GM21423 (cell line): ENCODE measurements around the gene FGD4.
"Not testable (repeated sequence)": the region's sequence is repeated elsewhere in the genome, so short reads cannot be mapped to it uniquely, and the experiment has no call there.

Experiments
- ATAC-seq: cut with Tn5 transposase; IDR thresholded peaks from one replicate; pipeline ENCODE4 v1.9.1; 2021; ENCODE audit warnings: mild to moderate bottlenecking, moderate library complexity; ENCODE audit not compliant: unreplicated experiment

Gene FGD4

DNA sequence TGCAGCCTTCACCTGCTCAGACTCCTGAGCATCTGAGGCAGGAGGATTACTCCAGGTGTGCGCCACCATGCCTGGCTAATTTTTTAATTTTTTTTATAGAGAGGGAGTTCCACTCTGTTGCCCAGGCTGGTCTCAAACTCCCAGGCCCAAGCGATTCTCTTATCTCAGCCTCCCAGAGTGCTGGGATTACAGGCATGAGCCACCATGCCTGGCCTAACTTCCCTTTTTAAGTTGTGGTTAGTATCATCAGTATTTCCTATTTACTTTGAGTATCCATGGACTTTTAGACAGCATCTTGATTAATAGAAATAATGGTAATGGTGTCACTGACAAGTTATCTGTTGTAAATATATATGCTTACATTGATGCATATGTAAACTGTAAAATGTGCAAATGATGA, 116.9 kb downstream of the FGD4 start:
- no peak for ATAC-seq

DNA sequence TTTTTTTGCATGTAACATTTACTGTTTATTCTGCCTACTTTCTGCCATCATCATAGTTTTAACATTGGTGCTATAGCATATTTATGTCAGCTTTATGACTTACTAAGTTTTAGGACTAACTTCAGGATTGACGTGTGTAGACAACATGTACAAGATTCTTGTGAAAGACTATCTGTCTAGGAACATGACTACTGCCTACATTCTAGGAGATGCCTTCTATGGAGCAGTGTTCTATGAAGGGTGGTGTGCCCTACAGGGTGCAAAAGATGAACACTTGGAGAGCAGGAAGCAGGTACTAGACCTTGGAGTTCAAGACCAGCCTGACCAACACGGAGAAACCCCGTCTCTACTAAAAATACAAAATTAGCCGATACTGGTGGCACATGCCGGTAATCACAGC, 118.6 kb downstream of the FGD4 start:
- ATAC-seq, result no peak

DNA sequence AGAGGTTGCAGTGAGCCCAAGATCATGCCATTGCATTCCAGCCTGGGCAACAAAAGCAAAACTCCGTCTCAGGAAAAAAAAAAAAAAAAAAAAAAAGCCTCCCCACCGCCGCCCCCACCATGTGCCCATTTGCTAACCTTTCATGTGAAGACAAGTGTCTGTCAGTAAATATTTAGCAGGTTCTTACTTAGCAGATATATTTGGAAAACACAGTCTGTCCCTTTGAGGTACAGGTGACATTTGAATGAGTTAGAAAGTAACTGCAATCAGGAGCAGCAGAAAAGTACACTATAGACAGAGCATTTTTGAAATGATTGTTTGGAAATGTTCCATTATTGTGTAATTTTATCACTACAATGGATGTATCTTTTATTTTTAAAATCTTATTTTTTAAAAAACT, 119.7 kb downstream of the FGD4 start:
- ATAC-seq, result no peak

DNA sequence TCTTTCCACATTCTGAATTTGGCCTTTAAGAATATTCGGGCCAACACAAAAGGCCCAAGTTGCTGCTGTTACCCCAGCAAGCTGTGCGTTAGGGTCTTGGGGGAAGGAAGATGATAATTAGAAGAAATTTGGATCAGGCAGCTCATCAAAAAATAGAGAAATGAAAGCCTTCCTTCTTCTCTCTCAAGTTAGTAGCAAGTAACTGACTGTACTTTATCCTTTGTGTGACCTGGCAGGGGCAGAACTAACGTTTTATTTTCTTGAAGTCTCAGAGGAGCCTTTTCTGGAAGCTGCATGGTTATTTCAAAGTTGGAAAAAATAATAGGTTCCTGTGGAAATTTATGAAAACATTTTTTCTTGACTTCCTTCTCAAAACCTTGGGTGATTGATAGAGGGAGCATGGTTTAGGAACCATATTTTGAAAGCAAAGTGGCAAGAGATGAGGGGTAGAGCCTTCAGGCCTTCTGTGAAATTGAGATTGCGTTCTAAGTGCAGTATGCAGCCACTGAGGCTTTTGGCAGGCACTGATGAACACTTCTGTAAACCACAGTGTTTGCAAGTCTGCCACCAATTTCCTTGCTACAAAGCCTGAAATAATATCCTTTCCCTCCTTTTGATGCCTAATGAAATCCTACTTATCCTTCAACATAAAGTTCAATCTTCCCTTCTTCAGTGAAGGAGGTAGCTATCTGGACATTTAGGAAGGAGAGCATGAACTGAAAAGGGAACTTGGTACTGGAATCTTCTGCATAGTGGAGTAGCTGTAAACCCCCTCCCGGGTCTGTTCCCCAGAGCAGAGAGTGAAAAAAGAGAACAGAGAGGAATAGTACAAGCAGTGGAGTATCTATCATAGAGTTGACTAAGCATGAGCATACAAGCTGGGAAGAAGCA, 123.2 kb downstream of the FGD4 start:
- peak; percentile 77 for ATAC-seq

DNA sequence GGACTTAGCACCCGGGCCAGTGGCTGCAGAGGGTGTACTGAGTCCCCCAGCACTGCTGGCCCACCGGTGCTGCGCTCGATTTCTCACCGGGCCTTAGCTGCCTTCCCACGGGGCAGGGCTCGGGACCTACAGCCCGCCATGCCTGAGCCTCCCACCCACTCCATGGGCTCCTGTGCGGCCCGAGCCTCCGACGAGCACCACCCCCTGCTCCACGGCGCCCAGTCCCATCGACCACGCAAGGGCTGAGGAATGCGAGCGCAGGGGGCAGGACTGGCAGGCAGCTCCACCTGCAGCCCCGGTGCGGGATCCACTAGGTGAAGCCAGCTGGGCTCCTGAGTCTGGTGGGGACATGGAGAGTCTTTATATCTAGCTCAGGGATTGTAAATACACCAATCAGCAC, 126.4 kb downstream of the FGD4 start:
- ATAC-seq, result not testable (repeated sequence)

DNA sequence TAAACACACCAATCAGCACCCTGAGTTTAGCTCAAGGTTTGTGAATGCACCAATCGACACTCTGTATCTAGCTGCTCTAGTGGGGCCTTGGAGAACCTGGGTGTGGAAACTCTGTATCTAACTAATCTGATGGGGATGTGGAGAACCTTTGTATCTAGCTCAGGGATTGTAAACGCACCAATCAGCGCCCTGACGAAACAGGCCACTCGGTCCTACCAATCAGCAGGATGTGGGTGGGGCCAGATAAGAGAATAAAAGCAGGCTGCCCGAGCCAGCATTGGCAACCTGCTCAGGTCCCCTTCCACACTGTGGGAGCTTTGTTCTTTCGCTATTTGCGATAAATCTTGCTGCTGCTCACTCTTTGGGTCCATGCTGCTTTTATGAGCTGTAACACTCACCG, 127.0 kb downstream of the FGD4 start:
- ATAC-seq, result not testable (repeated sequence)

DNA sequence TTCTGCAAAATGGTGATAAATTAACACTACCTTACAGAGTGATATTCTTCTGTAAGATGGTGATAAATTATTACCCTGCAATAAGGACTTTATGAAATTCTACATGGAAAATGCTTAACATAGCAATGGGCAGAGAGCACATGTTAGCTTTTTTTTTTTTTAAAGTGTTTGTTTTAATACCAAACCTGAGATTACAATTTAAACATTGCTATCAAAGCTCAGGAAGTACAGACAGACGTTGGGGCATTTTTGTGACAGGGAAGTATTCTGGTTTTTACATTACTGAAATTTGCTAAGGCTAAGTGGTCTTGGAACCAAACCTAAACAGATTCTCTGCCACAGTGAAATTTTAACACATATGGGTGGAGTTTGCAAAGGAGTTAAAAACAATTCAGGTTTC, 133.1 kb downstream of the FGD4 start:
- ATAC-seq, result no peak

DNA sequence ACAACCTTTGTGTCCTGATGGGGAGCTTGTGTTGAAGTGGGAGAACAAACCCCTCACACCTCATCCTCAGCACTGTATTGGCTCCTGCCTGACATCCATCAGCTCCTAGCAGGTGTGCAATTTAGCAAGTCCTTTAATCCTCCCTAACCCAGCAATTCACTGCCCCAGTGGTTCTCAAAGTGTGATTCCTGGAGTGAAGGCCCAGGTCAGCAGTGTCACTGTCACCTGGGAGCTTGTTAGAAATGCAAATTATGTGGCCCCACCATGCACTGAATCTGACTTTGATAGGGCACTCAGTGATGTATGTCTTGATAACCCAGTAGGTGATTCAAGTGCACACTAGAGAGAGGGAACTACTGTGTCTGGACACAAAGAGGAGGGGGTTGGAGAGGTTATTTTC, 133.6 kb downstream of the FGD4 start:
- ATAC-seq, result no peak

DNA sequence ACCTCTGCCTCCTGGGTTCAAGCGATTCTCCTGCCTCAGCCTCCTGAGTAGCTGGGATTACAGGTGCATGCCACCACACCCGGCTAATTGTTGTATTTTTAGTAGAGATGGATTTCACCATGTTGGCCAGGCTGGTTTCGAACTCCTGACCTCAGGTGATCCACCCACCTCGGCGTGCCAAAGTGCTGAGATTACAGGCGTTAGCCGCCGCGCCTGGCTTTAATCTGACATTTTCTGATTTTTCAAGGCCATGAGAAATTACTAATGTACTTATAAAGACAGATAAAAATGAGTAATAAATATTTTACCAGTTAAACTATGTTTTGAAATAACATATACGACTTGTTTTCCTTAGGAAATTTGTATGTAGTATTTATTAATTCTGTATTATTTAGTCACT, 134.1 kb downstream of the FGD4 start:
- ATAC-seq, result not testable (repeated sequence)

DNA sequence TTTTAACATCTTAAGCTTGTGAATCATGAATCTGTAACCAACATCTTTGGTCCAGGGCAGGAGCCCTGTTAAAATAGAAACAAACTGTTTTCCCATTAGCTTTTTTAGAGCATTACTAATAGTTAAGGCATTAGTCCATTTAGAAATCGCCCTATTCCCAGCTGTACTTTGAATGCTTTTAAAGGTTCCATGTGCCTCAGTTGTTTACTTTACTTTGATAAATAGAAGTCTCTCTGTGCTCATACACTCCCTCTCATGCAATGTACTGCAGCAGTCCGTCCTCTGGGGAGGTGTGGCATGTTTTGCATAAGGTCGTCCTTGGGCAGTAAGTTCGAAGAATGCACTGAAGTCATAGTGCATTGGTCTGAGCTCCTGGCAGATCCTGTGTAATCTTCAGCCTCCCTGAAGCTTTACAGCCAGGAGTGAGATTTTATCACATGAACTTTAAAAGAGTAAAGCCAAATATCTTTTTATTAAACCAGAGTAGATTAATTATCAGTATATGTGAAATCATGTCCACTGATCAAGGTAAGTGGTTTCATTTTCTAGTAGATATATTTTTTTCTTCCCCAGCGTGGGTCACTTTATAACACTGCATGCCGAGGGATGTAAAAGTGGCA, 134.7 kb downstream of the FGD4 start:
- peak; percentile 76 for ATAC-seq

DNA sequence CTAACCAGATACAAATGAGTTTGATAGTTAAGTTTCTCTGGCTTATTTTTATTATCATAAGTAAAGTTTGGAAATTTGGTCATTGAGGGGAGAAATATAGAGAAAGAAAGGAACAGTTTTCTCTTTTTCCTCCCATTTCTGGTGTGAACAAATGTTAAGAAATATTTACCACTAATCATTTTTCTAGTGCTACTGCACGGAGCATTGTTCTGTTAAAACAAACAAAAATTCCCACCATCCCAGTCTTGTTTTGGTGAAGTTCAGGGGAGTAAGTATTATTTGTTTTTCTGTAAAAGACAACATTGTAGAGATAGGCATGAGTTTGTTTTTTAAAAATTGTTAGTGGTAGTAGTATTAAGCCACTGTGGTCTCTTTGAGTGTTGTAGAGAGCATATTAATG, 135.3 kb downstream of the FGD4 start:
- ATAC-seq, result no peak

DNA sequence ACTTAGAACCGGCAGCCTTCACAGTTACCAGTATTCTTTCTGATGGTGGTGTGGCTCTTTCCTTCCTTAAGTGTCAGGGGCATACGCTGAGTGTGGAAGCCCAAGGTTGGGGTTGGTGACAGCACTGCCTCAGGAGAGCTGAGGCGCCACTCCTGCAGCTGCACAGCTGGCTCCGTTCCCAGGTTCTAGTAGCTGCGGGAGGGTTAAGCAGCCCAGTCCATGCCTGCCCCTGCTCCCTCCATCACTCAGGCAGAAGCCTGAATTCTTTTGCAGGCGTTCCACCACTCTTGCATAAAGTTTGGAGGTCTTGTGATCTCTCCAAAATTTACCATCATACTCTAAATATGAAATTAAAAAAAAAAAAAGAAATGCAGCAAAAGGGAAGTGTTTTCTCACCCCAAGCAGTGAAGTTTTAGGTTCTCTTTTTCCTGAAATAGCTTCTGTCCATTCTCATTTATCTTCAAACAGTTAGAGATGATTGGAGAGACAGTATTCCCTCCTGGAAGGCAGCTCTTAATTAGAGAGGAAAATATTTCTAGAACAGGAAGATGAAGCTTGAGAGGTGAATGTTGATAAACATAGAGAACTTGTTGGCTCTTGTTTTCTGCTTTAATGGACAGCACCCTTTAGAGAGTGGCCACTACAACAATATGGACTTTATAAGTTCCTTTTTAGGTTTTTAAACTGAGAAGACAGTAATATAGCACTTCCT, 136.1 kb downstream of the FGD4 start:
- ATAC-seq, result no peak

DNA sequence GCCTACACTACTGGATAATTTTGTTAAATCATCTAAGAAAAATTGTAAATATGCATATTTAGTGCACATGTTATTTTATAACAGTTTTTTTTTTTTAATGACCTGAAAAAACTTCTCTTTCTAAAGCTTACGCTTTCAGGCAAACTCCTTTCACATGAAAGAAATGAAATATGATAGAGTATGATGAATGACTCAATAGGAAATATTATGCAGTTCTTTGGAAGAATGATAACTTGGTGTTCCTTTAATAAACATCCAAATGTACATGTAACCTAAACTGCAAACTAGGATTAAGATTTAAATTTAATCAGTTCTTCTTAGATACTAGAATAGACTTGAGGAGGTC, 136.6 kb downstream of the FGD4 start:
- ATAC-seq, result no peak

DNA sequence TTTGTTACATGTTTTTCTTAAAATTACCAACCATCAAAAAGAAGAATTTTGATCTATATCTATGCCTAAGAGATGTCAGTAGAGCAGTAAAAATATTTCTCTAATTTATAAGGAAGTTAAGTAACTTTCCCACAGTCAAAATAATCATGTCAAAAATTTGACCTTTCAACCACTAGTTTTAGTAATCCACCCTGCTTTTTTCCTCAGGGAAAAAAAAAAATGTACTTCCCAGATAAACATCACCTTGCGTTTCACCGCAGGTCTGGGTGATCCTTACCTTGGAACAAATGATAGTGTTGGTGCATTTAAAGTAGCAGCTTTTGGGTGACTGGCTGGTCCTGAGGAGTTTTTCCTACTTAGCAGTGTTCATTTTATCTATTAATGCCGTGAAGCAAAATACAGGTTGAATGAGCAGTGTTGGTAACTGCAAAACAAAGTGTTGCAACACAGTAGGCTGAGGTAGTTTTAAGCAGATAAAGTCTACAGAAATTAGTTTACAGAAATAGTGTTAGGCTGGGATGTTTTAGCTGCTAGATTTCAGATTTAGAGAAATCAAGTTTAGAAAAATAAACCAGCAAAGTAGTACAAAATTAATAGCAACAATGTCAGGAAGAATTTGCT, 142.5 kb downstream of the FGD4 start:
- ATAC-seq, result no peak

DNA sequence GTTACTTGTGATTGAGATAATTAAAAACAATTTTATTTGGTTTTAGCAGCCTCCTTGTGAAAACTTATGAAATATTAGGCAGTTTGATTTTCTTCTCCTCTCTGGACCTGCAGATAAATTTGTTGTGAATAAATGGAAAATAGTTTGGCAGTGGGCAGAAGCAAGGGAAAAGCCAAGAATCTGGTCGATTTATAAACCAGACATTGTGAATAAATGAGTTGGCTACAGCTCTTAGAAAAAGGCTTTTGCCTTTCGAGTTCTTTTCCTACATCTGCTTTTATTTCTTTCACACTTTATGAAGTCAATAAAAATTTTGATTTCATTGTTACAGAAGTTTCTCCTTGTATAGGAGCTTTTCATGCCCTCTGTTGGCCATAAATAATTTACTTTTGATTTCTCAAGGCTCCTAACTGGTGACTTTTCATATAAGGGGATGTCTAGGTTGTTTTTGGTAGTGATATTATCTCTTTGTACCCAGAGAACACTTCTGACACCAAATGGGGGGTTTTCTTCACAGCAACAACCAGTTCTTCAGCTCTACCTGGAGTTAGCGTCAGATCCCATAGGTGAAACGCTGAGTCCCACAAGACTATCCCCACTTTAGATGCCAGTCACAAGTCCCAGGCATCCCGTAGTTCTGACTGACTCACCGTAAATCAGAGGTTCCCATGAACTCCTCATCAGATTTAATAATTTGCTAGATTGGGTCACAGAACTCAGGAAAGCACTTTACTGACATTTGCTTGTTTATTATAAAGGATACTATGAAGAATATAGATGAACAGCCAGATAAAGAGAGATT, 143.3 kb downstream of the FGD4 start:
- no peak for ATAC-seq

DNA sequence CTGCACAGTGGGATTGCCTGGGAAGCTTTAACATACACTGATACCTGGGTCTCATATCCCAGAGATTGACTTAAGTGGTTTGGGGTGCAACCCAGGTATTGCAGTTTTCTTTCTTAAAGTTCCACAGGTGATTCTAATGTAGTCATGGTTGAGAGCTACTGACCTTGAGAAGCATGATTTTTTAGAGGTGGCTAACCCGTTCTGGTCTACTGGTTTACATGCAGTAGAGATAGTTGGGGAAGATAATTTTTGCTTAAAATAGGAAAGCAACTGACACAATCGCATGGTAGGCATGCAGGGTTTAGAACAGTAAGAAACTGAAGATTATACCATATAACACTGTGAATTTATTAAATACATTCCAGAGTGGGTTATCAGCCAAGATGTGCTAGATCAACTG, 145.5 kb downstream of the FGD4 start:
- ATAC-seq, result no peak

DNA sequence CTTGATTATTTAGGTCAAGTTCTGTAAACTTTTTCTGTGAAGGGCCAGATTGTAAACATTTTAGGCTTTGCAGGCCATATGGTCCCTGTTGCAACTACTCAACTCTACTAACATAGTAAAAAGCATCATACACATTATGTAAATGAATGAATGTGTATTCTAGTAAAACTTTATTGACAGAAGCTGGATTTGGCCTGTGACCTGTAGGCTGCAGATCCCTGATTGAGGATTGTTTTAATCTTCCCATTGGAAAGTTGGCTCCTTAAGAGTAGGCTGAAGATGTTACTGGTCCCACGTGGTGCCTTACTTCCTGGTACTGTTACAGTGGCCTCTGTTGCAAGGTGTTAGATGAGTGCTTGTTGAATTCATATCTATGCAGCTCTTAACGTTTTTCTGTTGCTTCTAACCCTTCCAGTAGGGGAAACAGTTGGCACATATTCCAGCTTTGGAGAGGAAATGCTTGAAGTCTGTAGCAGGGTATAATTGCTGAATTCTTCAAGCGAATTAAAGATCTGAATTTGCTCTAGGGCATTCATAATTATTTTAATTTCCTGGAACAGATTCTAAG, 146.1 kb downstream of the FGD4 start:
- ATAC-seq, result no peak

DNA sequence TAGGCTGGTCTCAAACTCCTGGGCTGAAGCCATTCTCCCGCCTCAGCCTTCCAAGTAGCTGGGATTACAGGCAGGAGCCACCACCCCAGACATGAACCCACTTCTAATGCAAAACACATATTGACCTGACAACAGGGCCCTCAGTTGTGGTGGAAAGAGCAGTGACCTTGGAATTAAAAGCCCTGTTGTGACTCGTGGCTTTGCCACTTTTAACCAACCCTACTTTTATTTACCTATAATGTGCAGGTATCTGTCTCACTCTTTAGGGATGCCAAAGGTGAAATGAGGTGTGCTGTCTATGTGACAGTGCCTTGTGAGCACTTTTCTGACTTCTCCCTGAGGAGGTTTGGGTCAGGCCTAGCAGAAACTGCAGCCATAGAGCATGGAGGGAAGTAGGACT, 146.9 kb downstream of the FGD4 start:
- no peak for ATAC-seq

DNA sequence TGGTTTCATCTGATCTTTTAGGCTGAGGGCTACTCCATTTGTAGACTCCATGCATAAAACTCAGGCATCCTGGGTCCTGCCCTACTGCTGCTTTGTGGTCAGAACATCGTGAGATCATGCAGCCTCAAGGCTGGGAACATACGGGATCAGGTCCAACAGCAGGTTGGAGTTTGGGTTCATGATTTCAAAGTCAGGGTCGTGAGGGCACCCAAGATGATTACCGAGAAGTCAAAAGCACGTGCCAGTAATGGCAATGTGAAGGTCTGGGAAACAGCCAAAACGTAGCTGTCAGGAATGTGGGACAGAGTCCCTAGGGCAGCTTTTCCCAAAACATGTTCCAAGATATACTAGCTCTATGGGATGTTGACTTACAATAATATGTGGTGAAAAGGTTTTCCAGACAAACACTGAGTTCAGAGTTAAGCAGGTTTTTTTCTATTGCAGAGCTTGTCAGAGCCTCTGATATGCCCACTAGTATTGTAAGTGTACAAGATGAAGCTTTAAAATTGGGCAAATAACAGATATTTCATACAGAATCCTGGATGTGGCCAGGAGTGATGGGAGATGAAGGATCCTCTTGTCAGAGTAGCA, 149.4 kb downstream of the FGD4 start:
- no peak for ATAC-seq

DNA sequence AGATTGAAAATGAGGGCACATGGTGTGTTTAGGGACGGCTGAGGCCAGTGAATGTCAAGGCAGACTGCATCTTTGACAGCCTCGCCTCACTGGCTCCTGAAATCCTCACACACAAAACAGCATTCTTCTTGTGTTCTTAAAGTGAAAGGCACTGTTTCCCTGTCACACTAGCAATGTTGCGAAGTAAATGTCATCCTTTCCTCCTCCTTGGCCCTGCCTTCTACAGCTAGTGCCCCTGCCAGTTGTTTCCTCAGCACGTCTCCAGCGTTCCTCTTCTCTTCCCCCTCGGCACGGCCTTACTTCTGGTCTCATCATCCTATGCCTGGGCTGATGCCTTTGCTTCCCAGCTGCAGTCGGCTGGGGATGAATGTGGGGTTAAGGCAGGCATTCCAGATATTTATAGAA, 150.3 kb downstream of the FGD4 start:
- ATAC-seq, result no peak
